Fibroblast of the conjunctiva (primary cell): ENCODE data around the gene MAEL.
"Not testable (repeated sequence)": the region's sequence is repeated elsewhere in the genome, so short reads cannot be mapped to it uniquely, and the experiment has no call there.

ENCODE experiments used
- DNase-seq: peaks from one replicate; pipeline ENCODE4 v3.0.0-alpha.2; 2010; ENCODE audit warnings: low read depth

The MAEL gene

DNA sequence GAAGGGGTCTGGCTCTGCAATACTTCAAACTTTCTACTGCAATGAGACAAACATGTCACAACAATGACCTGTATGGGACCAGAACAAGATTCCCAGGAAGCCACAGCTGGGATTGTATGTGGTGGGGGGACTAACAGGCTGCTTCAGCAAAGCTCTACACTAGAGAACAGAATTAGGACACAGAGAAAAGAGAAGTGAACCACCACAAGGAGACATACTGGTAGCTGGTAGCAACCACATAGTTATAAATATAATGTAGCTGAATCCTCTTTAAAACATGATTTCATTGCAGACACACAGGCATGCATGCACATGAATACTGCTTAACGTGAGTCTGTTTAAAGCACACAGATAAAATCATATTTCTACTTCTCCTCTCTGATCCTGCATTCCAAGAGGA lies 10.3 kb upstream of the MAEL start:
- DNase-seq, result no peak

DNA sequence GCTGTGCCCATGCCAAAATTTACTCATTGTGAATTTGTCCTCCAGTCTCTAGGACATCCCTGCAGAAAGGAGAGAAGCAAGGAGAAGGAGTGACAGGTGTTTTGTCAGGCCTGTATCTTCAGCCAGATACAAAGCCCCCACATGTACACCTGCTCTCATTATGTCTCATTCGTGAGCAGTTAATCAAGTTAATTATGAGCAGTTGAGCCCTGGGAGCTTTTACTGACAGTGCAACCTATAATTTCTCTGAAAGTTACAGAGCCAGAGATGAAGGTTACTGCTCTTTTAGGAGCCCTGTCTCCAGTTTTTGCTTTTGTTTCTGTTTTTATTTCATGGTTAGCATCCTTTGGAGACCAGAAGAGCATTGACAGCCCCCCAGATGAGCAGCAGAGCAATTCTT lies 8.7 kb upstream of the MAEL start:
- DNase-seq, result no peak

DNA sequence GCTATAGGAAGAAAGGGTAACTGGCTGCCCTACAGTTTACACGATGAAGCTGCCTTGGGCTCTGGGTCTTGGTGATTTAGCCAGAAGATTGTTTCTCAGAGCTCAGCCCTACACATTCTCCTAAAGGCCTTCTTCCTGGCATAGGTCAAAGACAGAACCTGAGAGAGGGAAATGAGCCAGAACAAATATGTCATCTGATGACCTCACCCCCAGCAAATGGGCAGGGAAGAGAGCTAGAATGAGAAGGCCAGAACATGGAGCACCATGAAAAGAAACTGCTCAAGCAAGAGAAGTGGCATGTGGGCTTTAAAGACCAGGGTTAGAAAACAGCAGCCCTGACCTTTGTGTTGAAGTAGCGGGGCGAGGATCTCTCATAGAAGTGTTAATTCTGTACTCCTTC lies 8.3 kb upstream of the MAEL start:
- DNase-seq, result no peak

DNA sequence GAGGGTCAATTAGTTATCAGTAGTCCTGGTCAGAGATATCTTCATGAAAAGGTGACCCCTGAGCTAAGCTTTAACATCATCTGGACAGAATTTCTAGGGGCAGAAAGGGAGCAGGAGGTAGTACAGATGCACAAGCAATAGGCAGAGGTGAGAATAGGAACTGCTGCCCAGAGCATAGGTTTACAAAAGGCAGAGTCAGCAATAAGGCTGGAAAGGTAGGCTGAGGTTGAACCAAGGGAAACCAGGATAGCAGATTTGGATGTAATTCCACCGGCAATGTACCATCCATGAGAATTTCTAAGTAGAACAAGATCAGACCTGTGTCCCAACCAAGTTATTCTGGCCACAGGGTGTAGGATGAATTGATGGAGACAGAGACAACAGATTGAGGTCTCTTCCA lies 7.5 kb upstream of the MAEL start:
- DNase-seq, result no peak

DNA sequence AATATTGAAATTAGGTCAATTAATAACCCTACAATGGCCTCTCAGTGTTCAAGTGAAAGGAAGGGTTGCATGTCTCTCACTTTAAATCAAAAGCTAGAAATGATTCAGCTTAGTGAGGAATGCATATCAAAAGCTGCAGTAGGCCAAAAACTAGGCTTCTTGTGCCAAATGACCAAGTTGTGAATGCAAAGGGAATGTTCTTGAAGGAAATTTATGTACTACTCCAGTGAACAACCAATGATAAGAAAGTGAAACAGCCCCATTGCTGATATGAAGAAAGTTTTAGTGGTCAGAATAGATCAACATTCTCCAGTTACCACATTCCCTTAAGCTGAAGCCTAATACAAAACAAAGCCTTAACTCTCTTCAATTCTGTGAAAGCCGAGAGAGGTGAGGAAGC lies 10.0 kb downstream of the MAEL start:
- DNase-seq, result no peak

DNA sequence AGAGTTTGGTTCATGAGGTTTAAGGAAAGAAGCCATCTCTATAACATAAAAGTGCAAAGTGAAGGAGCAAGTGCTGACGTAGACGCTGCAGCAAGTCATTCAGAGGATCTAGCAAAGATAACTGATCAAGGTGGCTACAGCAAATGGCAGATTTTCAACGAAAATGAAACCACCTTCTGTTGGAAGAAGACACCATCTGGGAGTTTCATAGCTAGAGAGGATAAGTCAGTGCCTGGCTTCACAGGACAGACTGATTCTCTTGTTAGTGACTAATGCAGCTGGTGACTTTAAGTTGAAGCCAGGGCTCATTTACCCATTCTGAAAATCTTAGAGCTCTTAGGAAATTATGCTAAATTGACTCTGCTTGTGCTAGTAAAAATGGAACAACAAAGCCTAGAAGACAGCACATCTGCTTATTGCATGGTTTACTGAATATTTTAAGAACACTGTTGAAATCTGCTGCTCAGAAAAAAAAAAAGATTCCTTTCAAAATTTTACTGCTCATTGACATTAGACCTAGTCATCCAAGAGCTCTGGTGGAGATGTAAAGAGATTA lies 10.5 kb downstream of the MAEL start:
- DNase-seq, result no peak

DNA sequence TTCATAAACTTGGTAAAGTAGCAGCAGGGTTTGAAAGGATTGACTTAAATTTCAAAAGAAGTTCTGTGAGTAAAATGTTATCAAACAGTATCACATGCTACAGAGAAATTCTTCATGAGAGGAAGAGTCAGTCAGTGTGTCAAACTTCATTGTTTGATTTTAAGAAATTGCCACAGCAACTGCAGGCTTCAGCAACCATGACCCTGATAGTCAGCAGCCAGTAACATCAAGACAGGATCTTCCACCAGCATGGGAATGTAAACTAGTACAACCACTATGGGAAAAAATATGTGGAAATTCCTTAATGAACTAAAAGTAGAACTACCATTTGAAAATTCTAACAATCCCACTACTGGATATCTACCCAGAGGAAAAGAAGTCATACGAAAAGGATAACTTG lies 11.5 kb downstream of the MAEL start:
- no peak for DNase-seq

DNA sequence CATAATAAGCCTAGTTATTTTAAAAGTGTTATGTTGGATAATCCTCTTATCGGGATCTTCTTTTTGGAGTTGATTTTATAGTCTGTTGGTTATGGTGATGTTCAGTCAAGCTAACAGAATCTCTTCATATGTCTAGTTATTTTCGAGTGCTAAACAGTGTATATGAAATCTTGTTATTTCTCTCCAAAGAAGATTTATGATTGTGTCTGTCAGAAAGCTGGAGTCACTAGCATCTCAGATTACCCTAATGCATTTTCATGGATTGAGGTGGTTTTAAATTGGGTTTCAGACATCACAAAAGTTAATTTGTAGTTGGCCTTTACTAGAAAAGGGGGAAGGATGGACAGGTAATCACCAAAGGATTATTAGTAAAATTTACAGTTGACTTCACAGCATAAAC lies 13.3 kb downstream of the MAEL start:
- DNase-seq, result no peak

DNA sequence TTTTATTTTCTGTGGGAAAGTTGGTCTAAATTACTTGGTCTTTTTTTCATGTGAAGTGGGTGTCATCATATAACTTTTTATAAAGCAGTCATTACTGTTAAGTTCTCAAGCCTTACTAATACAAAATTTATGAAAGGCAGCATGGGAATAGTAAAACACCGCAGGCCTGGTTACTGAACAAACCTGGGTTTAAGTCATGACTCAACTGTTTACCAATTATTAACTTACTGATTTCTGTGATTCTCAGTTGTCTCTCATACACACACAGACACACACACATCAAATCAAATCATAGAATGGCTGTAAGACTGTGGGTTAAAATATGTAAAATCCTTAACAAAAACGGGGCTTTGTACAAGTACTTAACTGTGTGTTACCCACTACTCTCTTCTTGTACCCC lies 14.6 kb downstream of the MAEL start:
- DNase-seq, result no peak

DNA sequence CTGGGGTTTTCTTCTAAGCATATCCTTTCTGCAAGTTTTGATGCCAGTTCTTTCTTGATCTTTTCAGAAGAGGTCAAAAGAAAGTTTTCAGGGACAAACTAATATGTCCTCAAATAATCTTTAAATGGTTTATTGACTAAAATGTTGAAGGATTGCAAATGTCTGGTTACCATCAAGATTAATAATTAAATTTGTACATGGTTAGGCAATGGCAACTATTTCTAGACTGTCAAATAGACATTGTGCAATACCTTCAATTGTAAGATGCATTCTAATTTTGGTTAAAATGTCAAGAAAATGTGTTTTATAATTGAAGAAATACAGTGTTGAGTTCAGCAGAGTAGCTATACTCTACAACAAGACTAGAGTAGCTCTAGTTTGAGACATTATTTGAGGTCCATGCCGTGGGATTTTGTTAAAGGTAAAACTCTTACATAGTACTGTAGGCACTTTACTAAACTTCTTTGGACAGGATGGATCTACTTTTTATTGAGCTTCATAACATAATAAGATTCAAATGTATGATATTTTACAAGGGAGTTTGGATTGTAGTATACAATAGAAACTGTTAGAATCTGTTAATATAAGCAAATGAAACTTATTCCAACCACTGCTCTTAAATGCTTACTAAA lies 22.6 kb downstream of the MAEL start:
- no peak for DNase-seq

DNA sequence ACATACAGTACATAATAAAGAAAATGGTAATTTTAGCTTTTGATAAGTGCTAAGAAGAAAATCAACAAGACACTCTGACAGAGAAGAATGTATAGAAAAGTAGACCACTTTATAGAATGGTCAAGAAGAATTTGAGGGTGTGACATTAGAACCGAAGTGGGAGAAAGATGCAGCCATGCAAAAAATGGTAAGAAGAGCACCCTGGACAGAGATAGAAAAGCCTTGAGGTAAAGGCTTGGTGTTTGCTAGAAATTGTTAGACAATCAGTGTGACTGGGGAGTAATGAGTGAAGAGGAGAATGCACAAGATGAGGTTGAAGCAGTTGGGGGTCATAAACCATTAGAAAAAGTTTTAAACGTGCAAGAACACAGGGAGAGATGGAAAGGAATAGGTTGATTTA lies 23.5 kb downstream of the MAEL start:
- DNase-seq, result no peak

DNA sequence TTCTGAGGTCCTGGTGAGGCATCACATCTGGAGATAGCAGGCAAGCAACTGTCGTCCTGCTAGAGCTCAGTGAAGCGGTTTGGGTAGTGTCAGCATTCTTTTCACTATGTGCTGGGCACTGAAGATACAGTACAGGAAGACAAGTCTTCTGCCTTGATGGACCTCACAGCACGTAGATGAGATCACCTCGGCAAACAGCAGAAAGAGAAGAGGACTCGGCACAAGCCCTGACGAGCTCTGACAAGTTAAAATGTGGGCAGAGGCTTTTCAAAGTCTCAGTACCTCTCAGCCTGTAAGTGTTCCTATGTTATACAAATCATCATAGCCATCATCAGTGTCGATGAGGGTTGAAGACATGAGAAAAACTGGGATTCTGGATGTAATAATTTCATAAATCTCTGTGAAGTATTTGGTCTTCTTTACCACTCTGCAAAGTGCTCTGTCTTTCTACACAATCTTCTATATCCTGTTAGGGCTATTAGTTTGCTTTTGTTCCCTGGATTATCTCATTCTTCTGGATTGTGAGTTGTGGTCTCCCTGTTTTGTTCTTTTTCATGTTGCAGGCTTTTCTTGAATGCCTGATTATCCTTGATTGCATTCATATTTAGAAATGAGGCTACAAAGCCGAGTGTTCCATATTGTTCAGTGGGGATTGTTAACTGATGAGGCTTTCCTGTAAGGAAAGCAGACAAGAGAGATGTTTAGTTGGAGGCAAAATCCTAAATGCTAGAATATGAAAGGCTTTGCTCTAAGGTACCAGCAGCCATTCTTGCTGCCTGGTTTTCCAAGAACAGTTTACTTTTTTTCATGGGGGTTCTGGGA lies 24.2 kb downstream of the MAEL start:
- DNase-seq, result no peak

DNA sequence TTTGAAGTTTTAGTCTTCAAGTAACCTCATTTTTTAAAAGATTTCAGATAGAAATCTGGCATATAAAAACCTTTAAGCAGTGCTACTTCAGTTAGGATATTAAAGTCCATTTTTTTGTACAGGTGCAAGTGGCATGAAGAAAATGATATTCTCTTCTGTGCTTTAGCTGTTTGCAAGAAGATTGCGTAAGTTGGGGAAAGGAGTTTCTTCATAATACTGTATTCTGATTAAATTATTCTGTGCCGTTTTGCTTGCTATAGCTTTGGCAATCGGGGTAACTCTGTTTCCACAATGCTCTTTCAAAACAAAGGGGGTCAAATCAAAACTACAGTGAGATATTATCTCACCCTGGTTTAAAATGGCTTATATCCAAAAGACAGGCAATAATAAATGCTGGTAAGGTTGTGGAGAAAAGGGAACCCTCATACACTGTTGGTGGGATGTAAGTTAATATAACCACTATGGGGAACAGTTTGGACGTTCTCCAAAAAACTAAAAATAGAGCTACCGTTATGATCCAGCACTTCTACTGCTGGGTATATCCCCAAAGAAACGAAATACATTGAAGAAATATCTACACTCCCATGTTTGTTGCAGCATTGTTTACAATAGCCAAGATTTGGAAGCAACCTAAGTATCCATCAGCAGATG lies 27.1 kb downstream of the MAEL start:
- DNase-seq, result no peak

DNA sequence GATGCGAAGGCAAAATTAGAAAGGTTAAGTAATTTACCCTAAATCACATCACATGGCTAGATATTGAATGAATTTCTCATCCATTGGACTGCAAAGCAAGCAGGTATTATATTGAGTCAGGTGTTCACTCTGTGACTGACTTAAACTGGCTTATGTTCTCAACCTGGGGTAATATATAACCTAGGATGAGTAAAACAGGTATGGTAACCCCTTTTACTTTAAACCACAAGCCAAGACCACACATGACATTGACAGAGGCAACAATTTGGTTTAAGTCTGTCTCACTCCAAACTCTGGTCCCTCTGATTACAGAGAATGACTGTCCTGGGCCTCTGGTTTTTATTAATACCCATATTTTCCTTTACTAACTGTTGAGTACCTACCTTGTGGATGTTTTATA lies 33.3 kb downstream of the MAEL start:
- DNase-seq, result no peak

DNA sequence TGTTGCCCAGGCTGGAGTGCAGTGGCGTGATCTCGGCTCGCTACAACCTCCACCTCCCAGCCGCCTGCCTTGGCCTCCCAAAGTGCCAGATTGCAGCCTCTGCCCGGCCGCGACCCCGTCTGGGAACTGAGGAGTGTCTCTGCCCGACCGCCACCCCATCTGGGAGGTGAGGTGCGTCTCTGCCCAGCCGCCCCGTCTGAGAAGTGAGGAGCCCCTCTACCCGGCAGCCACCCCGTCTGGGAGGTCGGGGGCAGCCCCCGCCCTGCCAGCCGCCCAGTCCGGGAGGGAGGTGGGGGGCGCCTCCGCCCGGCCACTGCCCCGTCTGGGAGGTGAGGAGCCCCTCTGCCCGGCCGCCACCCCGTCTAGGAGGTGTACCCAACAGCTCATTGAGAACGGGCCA lies 40.5 kb downstream of the MAEL start:
- DNase-seq, result not testable (repeated sequence)

DNA sequence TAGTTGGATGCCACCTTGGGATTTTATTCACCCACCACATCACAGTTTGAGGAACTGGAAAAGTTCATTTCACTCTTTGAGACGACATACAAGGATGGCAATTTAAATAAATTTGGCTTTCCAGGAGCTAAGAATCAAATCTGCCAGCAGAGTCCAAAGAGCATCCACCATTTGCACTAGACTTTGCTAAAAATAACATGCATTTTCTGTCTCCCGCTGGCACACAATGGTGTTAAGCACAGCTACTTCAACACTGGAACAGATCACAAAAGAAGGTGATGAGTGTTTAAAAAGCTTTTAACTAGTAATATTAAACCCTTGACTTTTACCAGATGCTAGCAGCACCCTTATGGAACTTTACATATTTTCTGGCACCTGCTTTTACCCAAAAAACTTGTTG lies 44.6 kb downstream of the MAEL start:
- no peak for DNase-seq

DNA sequence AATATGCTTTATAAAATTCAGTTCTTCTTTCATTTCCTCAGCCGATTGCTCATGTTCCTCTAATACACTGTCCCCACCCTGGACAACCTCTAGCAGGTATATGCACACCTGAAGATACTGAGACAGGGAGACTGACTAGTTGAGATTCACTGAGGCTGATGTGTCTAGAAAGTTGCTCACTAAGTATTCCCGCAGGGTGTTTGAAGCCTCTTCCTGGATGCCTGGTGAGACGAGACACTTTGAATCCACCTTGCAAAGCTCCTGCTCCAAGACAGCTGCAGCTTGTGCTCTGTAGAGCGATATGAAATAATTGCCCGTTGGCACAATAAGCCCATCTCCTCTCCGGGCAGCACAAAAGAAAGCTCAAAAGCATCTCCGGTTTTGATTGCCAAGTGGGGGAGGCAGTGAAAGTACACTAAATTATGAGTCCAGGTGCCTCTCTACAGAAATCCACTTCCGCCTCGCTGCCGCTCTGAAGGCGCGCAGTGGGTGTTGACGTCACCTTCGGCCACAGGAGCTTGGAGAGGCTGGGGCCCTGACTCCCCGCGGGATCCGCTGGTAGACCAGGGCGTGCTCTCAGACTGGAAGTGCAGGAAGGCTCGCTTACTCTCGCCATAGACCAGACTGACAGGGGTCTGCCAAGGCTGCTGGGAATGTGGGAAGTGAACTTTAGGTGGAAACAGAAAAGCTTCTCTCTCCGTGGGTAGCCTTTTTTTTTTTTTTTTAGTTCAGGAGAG lies 54.8 kb downstream of the MAEL start:
- DNase-seq, result no peak

DNA sequence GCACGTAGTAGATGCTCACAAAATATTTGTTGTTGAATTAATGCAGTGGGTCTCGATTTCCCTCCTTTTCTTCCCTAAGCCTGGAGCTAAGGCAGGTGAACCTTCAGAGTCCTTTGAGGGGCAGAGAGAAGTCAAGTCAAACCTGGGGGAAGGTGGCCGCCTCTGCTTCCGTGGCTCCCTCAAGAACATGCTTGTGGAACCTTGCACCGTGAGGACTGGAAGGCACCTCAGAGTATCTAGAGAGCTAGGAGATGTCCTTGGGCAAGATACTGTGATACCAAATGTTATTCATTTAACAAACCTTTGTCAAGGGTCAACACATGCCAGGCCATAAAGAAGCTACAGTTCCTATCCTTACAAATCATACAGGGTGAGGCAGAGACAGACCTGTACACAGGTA lies 62.8 kb downstream of the MAEL start:
- no peak for DNase-seq

DNA sequence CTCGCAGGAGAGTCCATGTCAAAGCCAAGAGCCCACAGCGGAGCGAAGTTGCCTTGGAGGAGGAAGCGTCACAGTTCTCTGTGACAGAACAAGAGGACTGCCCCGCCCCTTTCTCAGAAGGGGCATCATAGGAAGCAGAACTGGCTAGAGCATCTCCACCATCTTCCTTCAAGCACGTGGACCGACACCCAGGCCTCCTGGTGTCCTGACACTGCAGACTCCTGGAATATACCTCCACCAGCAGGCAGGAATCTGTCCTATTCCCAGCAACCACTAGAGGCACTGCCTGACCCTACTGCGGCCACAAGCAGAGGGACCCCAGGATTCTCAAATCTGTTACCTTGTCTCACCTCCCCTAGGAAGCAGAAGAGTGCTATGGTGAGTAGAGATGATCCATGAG lies 63.3 kb downstream of the MAEL start:
- no peak for DNase-seq

DNA sequence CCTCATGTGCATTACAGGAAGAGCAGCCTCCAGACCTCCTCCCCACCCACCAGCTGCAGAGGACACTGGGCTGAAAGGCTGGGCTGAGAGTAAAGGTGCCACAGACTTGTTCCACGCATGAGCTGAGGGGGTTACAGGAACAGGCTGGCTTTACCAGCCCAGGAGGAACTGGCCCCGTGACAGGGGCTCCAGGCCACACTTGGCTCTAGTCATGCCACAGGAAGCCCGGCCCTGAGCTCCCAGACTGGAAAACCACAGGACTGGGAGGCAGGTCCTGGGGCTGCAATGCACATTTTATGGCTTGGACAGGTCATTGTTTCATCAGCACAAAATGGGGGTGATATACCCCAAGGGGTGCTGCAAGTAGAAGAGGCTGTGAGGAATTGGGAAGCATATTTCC lies 65.5 kb downstream of the MAEL start:
- DNase-seq, result no peak

DNA sequence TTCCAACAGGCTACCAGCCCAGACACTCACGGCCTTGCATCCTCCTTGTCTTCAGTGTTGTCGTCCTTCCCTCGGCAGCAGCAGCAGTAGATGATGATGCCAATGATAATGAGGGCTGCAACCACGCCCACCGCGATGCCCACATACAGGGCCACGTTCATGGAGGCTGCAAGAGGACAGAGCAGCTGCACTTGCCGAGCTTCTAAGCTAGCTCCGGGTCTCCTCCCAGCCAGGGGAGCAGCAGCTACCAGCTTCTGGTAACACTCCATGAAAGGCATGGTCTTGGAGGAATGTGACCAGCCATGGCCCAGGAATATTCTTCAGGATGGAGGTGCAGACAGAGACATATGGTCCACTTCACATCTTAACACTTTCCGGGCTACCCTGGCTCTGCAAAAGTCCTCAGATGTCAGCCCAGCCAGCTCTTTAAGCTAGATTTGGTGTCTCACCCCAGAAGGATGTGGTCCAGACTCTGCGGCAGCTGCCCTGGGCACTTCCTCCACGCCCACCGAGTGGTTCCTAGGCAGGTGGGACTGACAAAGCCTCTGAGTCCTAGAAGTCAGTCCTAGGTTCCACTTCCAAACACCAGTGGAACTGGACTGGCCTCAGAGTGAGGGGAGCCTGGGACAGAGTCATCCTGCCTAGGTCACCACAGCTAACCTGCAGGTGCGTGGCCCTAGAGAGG lies 66.0 kb downstream of the MAEL start:
- no peak for DNase-seq
